WTC11 (cell line): ENCODE results near the gene MAP3K1.

ENCODE experiments used
- ELF4 ChIP-seq: sonication (generic); formaldehyde crosslinking; IDR thresholded peaks from 2 replicates; pipeline ENCODE4 v1.8.1; 2022; ENCODE audit warnings: low read depth, mild to moderate bottlenecking, moderate library complexity, missing genetic modification reagents
- GTF2I ChIP-seq: fragments of 250-450 bp; sonication (Bioruptor Pico); conservative IDR thresholded peaks from 2 replicates; pipeline ENCODE4 v1.4.0; 2021; ENCODE audit warnings: mild to moderate bottlenecking
- JUN ChIP-seq: sonication (generic); formaldehyde crosslinking; IDR thresholded peaks from 2 replicates; pipeline ENCODE4 v1.8.0; 2023; ENCODE audit warnings: mild to moderate bottlenecking, missing genetic modification reagents
- NR1H2 ChIP-seq: sonication (generic); formaldehyde crosslinking; IDR thresholded peaks from 2 replicates; pipeline ENCODE4 v1.9.0; 2021; ENCODE audit warnings: mild to moderate bottlenecking, moderate library complexity, missing genetic modification reagents
- SP1 ChIP-seq: sonication (generic); formaldehyde crosslinking; conservative IDR thresholded peaks from 2 replicates; pipeline ENCODE4 v1.8.1; 2022; ENCODE audit warnings: missing genetic modification reagents
- TCF7 ChIP-seq: sonication (generic); formaldehyde crosslinking; IDR thresholded peaks from 2 replicates; pipeline ENCODE4 v1.8.0; 2022; ENCODE audit warnings: mild to moderate bottlenecking, low read depth, missing genetic modification reagents, moderate library complexity
- TF ChIP-seq, protein P1 (sequence below): fragments of 200-600 bp; IDR thresholded peaks from 2 replicates; pipeline ENCODE4 v1.8.0; 2022; ENCODE audit warnings: antibody characterized with exemption
- TF ChIP-seq, protein P2 (sequence below): sonication (generic); formaldehyde crosslinking; IDR thresholded peaks from 2 replicates; pipeline ENCODE4 v1.8.0; 2023; ENCODE audit warnings: missing genetic modification reagents, mild to moderate bottlenecking, borderline replicate concordance
- TF ChIP-seq, protein P3 (sequence below): sonication (generic); formaldehyde crosslinking; IDR thresholded peaks from 2 replicates; pipeline ENCODE4 v1.8.1; 2023; ENCODE audit warnings: mild to moderate bottlenecking, missing genetic modification reagents, moderate library complexity
- TF ChIP-seq, protein P4 (sequence below): sonication (generic); formaldehyde crosslinking; IDR thresholded peaks from 2 replicates; pipeline ENCODE4 v1.8.0; 2023; ENCODE audit warnings: mild to moderate bottlenecking, missing genetic modification reagents
- TF ChIP-seq, protein P5 (sequence below): sonication (generic); formaldehyde crosslinking; IDR thresholded peaks from 2 replicates; pipeline ENCODE4 v1.8.0; 2022; ENCODE audit warnings: mild to moderate bottlenecking, missing genetic modification reagents
- TF ChIP-seq, protein P6 (sequence below): sonication (generic); formaldehyde crosslinking; IDR thresholded peaks from 2 replicates; pipeline ENCODE4 v1.8.1; 2022; ENCODE audit warnings: low read depth, missing genetic modification reagents, borderline replicate concordance

DNA sequence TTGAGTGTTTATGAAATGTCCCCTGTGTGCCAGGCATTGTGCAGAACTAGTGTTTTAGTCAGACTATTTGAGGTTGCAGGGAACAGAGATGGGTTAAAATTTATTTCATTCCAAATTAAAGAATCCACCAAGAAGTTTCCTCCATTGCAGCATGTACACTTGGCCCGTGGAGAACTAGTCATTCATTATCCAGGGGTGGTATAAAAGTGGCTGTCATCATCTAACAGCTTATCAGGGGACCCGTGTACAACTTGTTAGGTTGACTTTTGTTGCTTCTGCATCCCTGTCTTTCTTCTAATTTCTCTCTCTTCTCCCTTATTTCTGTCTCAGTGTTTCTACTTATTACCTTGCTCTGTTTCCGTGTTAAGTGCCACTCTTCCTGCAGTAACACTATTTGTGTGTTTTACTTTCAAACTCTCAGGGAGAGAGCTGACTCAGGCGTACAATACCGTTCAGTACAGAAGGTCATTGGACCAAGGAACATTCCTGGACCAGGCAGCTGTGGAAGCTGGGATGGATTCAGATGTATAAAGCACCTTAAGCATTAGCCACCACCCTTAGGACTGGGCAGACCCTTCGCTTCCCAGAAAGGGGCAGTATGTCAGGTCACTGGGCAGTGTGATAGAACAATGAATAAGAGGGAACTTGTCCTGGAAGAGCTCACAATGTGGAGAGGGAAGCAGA lies 36.1 kb downstream of the MAP3K1 start:
- TF ChIP-seq, protein P1, sequence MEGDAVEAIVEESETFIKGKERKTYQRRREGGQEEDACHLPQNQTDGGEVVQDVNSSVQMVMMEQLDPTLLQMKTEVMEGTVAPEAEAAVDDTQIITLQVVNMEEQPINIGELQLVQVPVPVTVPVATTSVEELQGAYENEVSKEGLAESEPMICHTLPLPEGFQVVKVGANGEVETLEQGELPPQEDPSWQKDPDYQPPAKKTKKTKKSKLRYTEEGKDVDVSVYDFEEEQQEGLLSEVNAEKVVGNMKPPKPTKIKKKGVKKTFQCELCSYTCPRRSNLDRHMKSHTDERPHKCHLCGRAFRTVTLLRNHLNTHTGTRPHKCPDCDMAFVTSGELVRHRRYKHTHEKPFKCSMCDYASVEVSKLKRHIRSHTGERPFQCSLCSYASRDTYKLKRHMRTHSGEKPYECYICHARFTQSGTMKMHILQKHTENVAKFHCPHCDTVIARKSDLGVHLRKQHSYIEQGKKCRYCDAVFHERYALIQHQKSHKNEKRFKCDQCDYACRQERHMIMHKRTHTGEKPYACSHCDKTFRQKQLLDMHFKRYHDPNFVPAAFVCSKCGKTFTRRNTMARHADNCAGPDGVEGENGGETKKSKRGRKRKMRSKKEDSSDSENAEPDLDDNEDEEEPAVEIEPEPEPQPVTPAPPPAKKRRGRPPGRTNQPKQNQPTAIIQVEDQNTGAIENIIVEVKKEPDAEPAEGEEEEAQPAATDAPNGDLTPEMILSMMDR, result no peak
- TF ChIP-seq, protein P2, sequence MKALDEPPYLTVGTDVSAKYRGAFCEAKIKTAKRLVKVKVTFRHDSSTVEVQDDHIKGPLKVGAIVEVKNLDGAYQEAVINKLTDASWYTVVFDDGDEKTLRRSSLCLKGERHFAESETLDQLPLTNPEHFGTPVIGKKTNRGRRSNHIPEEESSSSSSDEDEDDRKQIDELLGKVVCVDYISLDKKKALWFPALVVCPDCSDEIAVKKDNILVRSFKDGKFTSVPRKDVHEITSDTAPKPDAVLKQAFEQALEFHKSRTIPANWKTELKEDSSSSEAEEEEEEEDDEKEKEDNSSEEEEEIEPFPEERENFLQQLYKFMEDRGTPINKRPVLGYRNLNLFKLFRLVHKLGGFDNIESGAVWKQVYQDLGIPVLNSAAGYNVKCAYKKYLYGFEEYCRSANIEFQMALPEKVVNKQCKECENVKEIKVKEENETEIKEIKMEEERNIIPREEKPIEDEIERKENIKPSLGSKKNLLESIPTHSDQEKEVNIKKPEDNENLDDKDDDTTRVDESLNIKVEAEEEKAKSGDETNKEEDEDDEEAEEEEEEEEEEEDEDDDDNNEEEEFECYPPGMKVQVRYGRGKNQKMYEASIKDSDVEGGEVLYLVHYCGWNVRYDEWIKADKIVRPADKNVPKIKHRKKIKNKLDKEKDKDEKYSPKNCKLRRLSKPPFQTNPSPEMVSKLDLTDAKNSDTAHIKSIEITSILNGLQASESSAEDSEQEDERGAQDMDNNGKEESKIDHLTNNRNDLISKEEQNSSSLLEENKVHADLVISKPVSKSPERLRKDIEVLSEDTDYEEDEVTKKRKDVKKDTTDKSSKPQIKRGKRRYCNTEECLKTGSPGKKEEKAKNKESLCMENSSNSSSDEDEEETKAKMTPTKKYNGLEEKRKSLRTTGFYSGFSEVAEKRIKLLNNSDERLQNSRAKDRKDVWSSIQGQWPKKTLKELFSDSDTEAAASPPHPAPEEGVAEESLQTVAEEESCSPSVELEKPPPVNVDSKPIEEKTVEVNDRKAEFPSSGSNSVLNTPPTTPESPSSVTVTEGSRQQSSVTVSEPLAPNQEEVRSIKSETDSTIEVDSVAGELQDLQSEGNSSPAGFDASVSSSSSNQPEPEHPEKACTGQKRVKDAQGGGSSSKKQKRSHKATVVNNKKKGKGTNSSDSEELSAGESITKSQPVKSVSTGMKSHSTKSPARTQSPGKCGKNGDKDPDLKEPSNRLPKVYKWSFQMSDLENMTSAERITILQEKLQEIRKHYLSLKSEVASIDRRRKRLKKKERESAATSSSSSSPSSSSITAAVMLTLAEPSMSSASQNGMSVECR, result no peak
- TF ChIP-seq, protein P3, sequence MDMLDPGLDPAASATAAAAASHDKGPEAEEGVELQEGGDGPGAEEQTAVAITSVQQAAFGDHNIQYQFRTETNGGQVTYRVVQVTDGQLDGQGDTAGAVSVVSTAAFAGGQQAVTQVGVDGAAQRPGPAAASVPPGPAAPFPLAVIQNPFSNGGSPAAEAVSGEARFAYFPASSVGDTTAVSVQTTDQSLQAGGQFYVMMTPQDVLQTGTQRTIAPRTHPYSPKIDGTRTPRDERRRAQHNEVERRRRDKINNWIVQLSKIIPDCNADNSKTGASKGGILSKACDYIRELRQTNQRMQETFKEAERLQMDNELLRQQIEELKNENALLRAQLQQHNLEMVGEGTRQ (CRISPR knock-in tag), result no peak
- TF ChIP-seq GTF2I (CRISPR knock-in tag) (no peak), SP1 (CRISPR knock-in tag) (no peak), ELF4 (no peak), JUN (CRISPR knock-in tag) (no peak), NR1H2 (CRISPR knock-in tag) (no peak), TCF7 (CRISPR knock-in tag) (no peak)
- TF ChIP-seq, protein P4, sequence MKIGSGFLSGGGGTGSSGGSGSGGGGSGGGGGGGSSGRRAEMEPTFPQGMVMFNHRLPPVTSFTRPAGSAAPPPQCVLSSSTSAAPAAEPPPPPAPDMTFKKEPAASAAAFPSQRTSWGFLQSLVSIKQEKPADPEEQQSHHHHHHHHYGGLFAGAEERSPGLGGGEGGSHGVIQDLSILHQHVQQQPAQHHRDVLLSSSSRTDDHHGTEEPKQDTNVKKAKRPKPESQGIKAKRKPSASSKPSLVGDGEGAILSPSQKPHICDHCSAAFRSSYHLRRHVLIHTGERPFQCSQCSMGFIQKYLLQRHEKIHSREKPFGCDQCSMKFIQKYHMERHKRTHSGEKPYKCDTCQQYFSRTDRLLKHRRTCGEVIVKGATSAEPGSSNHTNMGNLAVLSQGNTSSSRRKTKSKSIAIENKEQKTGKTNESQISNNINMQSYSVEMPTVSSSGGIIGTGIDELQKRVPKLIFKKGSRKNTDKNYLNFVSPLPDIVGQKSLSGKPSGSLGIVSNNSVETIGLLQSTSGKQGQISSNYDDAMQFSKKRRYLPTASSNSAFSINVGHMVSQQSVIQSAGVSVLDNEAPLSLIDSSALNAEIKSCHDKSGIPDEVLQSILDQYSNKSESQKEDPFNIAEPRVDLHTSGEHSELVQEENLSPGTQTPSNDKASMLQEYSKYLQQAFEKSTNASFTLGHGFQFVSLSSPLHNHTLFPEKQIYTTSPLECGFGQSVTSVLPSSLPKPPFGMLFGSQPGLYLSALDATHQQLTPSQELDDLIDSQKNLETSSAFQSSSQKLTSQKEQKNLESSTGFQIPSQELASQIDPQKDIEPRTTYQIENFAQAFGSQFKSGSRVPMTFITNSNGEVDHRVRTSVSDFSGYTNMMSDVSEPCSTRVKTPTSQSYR (CRISPR knock-in tag), result no peak
- TF ChIP-seq, protein P5, sequence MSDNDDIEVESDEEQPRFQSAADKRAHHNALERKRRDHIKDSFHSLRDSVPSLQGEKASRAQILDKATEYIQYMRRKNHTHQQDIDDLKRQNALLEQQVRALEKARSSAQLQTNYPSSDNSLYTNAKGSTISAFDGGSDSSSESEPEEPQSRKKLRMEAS, result no peak
- TF ChIP-seq, protein P6, sequence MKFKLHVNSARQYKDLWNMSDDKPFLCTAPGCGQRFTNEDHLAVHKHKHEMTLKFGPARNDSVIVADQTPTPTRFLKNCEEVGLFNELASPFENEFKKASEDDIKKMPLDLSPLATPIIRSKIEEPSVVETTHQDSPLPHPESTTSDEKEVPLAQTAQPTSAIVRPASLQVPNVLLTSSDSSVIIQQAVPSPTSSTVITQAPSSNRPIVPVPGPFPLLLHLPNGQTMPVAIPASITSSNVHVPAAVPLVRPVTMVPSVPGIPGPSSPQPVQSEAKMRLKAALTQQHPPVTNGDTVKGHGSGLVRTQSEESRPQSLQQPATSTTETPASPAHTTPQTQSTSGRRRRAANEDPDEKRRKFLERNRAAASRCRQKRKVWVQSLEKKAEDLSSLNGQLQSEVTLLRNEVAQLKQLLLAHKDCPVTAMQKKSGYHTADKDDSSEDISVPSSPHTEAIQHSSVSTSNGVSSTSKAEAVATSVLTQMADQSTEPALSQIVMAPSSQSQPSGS, result no peak
